Stimulated activated CD8-positive, alpha-beta memory T cell treated with anti-CD3 and anti-CD28 coated beads, Interleukin-15, amount 100 ng/mL, for 24 hours (primary cell): ENCODE measurements around the gene TOMM6.
A peak's percentile ranks its signal among the peaks of the same experiment; 100 is the strongest.
"Not testable (repeated sequence)": the region's sequence is repeated elsewhere in the genome, so short reads cannot be mapped to it uniquely, and the experiment has no call there.

ENCODE experiments used
- DNase-seq: peaks from one replicate; pipeline ENCODE4 v3.0.0-alpha.2; 2020; ENCODE audit warnings: low read depth

The TOMM6 gene

DNA sequence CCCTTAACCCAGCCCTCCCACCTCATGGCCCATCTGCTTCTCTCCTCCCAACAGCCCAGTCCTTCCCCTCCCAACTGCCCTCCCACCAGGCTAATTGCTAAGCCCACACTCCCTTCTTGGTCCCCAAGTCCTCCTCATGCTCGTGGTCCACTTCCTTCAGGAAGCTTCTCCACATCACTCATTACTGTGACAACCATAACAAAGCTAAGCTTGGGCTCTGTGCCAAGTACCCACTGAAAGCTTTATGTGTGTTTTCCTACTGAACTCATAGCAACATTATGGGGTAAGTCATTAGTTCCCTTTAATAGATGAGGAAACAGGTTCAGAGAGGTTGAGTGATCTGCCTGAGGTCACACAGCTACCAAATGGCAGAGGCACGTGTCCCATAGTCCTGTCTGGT lies 24.0 kb upstream of the TOMM6 start:
- no peak for DNase-seq

DNA sequence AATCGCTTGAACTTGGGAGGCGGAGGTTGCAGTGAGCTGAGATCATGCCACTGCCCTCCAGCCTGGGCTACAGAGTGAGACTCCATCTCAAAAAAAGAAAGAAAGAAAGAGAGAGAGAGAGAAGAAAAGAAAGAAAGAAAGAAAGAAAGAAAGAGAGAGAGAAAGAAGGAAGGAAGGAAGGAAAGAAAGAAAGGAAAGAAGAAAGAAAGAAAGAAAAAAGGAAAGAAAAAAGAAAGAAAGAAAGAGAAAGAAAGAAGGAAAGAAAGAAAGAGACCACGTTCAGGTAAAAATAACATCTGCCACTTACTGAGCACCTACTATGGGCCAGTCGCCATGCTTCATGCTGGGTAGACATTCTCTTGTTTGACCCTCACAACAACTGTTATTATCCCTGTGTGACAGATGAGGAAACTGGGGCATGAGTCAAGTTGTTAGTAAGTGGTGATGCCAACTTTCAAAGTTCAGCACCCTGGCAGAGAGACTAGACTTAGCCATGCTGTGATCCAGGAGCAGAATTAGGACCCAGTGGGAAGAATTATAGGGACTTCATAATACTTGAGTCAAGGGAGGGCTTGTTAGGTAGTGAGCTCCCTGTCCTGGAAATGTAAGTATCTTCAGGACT lies 21.3 kb upstream of the TOMM6 start:
- not testable (repeated sequence) for DNase-seq

DNA sequence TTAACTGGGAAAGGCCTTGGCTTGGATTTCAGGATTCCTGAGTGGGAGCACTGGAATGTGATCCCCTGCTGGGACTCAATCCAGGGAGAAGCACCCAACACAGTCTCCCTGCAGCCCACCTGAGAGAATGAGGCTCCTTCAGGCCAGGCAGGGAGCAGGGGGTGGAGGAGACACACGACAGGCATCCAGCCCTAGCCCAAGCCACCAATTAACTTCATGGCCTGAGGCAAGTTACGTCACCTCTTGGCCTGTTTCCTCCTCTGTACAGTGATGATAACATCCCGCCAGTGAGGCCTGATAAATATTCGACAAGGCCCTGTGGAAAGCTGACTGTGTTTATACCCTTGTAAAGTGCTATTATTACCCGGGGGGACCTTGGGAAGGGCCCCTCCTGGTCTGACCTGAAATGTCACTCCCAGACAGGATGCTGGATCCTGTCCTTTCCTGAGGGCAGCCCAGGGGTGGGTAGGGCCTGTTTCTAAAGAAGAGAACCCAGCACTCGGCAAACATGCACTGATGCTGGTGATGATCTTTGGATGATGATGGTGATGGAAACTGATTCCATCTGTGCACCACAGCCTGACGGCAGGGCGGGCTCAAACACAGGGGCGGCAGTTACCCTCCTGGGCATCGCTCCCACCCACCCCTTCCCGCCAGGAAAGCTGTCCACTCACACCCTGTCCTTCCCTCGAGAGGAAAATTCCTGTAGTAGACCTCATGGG lies 20.2 kb upstream of the TOMM6 start:
- no peak for DNase-seq

DNA sequence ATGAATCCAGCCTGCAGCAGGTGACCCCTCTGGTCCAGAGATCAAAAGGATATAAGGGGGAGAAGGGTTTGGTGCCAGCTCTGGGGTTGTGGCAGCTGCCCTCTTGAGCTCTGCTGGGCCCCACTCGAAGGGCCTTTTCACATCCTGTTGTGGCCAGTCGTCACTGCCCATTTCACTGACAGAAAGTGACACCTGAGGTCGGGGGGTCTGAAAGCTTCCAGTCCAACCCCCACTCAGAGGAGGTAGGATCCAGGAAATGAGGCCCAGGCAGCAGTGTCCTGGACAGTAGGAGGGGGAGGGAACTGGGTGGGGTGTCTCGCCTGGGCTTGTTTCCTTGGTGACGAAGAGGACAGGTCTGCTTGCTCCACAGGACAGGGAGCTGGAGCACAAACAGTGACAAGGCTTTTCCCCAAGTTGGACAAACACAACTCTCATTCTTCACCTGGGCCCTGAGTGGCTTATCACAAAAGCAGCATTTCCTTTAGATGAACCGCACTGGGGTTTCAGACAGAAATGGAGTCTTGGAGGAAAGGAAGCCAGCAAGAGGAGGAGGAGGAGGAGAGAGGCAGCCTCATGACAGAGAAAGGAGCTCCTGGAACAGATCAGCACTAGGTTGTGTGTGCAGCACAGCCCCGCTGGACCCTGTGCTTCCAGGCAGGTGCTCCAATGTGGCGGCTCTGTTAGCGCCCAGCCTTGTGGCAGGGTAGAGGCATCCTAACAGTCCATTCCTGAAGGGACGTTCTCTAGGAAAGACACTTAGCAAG lies 18.8 kb upstream of the TOMM6 start:
- no peak for DNase-seq

DNA sequence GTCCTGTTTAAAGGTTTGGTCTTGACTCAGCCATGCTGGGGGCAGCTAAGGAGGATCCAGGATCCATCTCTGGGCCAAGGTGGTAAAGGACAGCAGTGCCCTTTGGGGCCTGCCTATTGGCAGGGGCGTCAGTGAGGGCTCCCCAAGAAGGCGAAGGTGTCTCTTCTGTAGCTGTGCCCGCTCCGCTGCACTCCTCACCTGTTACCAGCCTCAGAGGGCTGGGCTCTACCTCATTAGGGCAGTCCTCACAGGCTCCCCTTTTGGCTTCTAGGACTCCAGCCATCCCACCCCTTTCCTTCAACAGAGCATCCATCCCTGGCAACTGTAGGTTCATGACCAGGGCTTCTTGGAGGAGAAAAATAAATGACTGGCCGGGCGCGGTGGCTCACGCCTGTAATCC lies 18.1 kb upstream of the TOMM6 start:
- DNase-seq = no peak

DNA sequence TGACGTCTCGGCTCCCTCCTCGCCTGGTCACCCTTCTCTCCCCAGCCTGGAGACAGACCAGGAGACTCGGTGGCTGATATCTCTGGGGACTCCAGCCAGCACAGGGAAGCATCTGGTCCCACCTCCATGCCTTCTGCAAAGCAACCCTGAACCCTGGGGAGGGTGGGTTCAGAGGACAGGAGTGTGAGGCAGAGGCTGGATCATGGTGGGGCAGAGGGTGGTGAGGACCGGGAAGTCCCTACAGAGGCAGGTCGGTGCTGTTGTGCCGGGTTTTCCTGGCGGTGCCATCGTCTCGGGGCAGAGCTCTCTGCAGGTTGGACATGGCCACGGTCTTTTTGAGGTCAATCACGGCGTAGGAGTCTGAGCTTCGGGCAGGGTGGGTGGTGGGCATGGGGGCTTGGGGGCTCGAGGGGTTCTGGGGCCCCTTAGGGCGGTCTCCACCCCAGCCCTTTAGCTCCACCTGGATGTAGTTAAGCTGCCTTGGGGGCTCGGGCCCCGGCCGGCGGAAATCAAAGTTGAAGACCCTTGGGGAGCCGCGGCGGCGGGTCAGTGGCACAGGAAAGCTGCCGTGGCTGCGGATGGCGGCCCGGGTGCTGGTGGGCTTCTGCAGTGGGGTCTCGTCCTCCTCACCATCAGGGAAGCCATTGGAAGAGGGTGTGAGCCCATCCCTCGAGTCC lies 17.0 kb upstream of the TOMM6 start:
- DNase-seq = no peak

DNA sequence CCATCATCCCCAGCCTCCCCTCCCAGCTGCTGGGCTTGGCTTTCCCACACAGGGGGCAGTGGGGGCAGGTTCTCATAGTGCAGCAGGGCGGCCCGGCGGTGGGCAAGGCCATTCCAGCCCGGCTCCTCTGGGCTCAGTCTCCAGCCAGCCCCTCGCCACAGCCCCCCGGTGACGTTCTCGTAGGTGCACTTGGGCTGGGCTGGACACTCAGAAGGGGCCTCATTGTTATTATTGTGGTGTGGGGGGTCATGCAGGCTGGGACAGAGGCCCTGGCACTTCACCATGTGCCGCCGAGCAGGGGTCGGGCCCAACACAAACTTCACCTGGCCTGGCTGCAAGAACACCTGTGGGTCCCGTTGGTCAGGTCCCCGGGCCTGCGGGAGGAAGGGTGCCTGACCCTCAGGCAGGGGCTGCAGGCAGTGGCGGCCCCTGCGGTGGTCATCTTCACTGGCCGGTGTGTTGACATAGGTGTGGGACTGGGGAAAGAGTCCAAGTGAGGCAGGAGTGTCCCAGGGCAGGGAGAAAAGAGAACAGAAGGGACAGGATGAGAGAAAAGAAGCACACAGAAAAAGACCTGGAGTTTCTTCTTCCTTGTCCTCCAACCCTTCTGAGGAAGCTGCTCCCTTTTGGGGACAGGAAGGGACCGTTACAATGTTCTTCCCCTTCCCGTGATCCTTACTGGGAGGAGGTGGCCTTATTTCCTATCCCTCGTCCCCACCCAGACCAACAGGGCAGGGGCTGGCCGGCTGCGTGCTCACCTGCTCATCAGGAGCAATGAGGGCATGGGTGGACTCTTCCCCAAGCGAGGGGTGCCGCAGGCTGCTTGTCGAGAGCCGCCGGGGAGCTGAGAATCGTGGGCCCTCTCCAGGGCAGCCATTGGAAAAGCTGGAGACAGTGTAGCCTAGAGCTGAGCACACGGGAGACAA lies 16.2 kb upstream of the TOMM6 start:
- DNase-seq = no peak

DNA sequence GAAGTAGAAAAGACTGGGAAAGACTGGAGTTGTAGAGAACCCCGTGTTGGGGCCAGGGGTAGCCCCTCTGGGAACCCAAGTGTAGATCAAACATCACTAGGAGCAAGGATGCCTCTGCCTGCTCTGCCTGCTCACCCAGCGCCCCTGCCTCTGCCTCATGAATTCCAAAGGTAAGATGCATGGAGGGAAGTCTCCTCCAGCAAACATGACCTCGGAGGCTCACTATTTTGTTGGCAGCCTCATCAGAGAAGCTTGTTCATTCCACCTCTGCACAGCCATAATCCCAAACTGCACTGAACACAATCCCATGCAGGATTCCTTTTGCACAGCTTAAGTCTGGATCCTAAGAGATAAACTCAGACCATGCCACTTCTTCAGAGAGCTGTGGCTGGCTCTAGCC lies 12.7 kb upstream of the TOMM6 start:
- DNase-seq = no peak

DNA sequence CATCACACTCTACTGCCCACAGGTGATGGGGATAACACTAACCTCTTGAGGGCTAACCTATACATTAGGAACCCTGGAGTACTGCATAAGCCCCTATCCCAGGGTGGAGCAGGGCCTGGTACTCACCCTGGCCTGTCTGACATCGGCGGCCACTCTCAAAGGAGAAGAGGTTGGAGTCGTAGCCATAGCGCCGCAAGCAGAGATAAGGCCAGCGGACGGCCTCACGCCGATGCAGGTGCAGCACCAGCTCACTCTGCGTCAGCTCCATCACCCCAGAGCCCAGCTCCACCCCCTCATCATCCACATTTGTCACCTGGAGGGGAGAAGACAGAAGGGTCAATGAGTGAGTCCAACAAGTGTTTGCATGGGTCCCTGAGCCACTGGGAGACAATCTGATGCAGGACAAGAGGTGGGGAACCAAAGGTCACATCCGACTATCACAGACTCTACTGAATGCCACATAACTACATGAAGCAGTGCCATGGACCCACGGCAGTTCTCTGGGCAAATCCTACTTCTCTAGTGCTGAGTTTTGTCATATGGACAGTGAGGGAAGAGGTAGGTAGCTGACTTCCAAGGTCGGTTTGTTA lies 12.1 kb upstream of the TOMM6 start:
- DNase-seq = no peak

DNA sequence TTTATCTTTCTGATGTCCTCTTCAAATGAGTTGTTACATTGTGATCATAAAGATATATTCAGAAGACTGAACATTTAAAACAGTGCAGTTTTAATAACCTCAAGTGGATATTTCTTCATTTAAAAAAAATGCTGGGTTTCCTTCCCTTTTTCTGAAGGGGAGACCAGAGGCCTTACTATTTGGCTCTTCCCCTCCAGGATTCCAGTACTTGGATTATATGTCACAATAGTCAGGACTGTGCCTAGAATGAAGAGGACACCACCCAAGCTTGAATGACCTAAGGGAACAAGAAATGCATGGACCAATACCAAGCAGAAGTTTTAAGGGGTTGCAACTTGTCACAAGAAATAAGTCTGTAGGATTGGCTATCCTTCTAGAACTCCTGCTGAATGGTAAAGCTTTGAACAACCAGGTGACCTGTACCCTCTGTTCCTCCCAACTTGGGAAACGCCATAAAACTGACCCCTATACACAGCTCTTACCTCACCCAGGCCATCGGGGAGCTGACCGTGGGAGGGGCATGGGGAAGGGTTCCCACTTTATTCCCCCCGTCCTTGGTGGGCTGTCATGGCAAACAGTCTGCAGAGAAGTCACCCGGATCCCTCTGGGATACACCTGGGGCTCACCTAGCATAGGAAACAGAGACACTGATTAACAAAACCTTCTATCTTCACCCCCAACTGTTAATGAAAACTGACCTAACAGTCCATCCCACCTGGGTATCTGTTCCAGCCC lies 9.8 kb upstream of the TOMM6 start:
- no peak for DNase-seq

DNA sequence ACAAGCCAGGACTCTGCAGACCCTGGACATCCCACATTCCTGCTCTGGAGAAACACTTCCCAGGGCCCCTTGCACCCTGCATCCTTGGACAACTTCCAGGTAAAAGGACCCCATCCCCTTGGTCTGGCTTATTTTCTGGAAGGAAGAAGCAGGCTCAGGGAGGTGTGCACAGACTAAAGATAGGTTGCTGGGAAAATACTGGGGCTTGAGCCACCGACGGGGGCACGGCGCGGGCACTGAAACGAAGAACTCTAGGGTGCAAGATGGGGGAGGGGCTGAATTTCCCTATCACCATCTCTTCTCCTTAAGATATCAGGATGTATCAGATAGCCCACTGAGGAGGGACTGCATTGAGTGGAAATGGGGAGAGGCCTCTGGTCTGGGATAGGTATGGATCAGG lies 8.6 kb upstream of the TOMM6 start:
- no peak for DNase-seq

DNA sequence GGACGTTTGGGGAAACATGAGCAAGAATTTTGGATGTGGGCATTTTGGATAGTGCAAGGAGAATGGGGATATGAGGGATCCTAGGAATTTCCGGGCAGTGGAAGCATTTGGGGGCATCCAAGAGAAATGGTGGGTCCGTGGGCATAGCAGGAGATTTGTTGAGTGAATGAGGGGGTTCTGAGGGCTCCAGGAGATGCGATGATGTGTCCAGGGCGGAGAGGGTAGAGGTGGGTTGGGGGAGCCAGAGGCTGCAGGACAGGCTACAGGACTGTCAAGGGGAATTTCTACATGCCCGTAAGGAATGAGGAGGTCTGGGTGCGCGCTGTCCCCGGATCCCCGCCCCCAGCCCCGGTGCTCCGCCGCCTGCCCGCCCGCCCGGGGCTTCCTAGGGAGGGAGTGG lies 8.2 kb upstream of the TOMM6 start:
- no peak for DNase-seq

DNA sequence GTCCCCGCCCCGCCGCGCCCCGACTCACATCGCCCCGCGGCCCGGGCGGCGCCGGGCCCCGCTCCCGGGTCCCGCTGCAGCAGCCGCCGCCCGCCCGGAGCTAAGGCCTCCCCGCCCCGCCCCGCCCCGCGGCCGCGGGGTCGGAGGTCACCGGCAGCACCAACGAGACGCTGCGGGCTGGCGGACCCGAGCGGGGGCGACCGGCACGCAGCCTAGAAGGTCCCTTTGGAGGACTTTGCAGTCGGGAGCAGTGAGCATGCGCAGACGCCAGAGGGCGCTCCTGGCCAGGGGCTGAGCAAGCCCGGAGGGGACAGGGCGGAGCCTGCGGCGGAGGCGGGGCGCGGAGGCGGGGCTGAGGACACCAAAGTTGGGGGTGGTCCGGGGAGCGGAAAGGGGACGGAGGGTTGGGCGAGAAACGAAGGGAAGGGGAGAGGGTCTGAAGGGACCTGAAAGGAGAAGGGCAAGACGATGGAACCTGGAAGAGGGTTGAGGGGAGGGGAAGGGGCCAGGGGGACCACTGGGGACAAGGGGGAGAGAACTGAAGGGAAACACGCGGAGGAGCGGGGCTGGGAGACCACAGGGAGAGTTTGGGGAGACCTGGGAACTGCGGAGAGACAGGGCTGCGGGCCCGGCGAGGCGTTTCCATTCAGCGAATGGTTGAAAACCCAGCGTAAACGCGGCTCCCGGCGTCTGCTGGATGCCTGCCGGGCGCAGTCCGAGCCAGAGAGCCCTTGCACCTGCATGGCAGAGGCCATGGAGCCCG lies 7.5 kb upstream of the TOMM6 start, which contains the start of gene FRS3:
Gene FRS3 (minus strand): TSS at position 113 of the 763 bp plus-strand sequence. CDS start 2,913 bp downstream, outside the sequence.
- peak; percentile 99 for DNase-seq

DNA sequence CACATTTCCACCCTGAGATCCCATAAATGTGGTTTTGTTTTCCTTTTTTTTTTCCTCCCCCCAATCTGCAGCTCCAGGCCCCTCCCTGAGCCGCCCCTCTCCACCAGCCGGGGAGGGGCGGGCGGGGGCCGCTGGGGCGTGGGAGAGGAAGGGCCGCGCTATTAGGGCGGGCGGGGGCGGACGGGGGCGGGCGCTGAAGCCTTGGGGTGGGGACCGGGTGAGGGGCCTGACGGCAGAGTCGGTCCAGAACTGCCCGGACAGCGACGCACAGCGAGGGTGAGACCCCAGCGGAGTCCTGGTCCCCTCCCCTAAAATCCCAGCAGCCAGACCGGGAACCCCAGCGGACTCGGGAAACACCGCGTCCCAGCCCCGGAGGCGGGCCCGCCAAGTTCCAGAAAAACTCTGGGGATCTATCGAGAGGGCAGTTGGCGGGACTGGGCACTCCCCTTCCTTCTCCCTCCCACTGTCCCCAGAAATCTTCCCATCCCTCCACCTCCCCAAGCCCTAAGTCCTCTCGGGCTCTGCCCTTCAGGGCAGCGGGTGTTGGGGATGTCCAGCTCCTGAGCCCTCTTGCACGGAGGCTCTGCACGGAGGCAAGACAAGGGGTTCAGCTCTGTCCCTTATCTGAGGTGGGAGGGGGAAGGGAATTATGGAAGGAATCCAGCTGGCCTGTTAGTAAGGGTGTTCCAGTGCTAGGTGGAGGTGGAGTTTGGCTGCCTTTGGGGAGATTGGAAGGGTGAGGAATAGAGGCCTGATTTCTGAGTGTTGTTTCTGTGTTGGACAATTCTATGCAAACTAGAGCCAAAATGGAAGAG lies 6.7 kb upstream of the TOMM6 start, which contains the start of gene PRICKLE4:
Gene PRICKLE4 (plus strand): TSS at position 232 of the 815 bp plus-strand sequence. CDS start 2,692 bp downstream, outside the sequence.
- no peak for DNase-seq

DNA sequence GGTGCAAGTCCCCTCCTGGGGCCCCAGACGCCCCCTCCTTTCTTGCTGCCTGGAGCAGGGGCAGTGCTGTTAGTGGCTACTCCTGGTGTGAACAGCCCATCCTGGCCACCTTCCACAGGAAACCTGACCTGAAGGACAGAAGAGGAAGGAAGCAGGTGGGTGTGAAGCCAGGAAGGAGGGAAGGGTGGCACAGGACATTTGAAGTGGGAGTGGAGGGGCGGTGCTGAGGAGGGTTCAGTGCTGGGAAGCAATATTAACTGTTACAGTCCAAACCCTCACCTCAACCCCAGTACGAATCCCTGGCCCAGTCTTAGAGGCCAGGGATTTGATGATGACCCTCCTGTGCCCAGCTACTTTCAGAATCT lies 6.1 kb upstream of the TOMM6 start:
- no peak for DNase-seq

DNA sequence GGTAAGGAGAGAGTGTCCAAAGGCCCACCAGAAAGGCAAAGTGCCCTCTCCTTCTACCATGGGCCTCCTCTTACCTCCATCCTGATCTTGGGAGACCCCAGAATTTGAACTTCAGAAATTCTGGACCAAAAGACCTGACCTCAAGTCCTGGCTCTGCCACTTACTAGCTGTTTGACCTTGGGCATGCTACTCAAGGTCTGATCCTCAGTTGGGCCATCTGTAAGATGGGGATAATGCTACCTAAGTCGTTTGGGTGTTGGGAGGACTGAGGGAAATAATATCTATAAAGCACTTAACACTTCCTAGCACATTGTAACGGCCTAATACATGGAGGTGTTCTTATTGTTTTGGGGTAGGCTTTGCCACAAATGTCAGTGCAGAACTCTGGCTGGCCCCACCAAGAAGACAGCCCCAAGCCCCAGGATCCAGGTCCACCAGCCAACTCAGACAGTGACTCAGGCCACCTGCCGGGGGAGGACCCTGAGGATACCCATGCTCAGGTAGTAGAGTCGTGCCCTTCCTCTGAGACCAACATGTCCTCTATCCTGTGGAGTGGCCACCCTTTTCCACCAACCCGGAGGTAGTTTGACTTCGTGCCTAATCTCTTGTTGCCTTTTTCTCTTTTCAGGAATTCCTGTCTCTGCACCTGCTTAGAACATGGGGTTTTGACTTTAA lies 4.3 kb upstream of the TOMM6 start:
- no peak for DNase-seq

DNA sequence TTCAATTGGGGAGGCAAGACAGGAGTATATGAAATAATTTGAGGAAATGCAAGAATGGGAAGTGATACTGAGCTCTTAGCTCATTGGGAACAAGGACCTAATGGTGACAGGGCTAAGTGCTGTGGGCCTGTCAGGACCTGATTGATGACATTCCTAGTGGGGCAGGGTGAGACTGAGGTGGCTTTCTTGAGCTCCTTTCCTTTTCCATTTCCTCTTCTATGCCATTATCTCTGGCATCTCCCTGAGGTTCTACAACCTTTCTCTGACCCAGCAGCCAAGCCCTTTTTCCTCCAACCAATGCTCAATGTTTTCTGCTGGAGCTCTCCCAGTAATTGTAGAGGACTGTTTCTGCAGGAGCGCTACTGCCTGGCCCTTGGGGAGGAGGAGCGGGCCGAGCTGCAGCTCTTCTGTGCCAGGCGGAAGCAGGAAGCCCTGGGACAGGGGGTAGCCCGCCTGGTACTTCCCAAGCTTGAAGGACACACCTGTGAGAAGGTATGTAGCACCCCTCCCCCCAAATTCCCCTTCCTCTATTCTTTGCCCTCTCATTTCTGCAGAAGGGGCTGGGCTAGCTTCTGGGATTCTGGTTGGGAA lies 2.8 kb upstream of the TOMM6 start:
- no peak for DNase-seq

DNA sequence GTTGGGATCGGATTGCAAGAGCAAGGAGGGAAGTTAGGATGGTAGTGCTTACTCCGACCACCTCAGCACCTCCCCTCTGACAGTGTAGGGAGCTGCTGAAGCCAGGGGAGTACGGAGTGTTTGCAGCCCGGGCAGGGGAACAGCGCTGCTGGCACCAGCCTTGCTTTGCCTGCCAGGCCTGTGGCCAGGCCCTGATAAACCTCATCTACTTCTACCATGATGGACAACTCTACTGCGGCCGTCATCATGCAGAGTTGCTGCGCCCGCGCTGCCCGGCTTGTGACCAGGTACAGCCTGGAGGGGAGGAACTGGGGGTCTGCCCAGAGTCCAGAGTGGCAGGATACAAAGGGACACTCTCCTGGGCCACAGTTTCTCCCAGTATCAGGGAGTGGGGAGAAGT lies 2.2 kb upstream of the TOMM6 start:
- DNase-seq = no peak
